ENCODE measurements around the gene NFE2.
"Not testable (repeated sequence)": the region's sequence is repeated elsewhere in the genome, so short reads cannot be mapped to it uniquely, and the experiment has no call there.

Gene NFE2

GRCh38 chr12:54287261-54288157, 13.3 kb downstream of the NFE2 start:
- in situ Hi-C loops (cut with MboI; ENCODE audit: low sequenced_read_pairs, unreplicated experiment): no loop called here
- no peak for DNase-seq (ENCODE audit: low spot score)
- TF ChIP-seq, protein P1, sequence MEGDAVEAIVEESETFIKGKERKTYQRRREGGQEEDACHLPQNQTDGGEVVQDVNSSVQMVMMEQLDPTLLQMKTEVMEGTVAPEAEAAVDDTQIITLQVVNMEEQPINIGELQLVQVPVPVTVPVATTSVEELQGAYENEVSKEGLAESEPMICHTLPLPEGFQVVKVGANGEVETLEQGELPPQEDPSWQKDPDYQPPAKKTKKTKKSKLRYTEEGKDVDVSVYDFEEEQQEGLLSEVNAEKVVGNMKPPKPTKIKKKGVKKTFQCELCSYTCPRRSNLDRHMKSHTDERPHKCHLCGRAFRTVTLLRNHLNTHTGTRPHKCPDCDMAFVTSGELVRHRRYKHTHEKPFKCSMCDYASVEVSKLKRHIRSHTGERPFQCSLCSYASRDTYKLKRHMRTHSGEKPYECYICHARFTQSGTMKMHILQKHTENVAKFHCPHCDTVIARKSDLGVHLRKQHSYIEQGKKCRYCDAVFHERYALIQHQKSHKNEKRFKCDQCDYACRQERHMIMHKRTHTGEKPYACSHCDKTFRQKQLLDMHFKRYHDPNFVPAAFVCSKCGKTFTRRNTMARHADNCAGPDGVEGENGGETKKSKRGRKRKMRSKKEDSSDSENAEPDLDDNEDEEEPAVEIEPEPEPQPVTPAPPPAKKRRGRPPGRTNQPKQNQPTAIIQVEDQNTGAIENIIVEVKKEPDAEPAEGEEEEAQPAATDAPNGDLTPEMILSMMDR (IDR thresholded peaks at IDR 0.05; ENCODE audit: borderline replicate concordance, control extremely low read depth, extremely low read depth, insufficient read depth, missing control alignments): no peak

DNA sequence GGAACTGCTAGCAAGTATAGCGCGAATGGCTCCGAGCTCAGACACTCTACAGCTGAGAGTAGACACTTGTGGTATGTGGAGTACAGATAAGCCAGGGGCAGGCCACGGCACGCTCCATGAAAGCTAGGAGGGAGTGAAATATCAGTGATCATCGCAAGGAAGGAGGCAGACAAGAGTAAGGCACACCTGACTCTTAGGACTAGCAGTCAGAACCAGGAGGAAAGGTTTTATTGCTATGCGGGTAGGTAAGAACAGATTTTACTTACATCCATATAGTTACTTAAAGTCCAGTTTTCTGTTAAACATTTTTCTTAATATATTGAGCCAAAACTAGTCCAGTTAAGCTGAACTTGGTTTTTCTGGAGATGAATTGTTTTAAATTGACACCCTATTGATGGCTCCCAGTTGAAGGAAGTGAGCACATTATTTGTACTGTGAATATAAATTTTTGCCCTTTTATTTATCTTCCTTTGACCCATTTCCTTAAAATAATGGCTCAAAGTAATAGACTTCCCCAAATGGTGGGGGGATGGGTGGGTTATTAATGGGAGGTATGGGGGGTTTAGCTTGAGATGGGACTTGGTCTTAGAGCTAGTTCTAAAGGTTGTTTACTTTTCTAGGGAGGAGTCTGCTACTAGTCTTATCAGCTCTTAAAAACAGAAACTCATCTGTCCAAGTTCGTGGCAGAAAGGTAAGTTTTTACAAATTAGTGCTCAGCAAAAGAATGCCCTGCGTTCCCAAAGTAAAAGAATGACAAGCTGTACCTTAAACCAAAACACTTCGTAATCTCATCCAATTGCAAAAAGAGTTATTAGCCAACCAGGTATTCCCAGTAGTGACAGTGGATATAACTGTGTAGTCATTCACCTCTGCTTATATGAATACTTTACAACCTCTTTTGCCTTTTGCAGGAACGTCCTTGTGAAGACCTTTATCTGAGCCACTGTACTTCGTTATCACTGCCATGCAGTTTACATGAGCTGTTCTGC, 14.5 kb downstream of the NFE2 start:
- no peak for DNase-seq (ENCODE audit: low spot score)
- in situ Hi-C loops (cut with MboI; ENCODE audit: low sequenced_read_pairs, unreplicated experiment): no loop called here
- TF ChIP-seq, protein P1 (IDR thresholded peaks at IDR 0.05; ENCODE audit: borderline replicate concordance, control extremely low read depth, extremely low read depth, insufficient read depth, missing control alignments): no peak

GRCh38 chr12:54285150-54286041, 15.4 kb downstream of the NFE2 start:
- no peak for DNase-seq (ENCODE audit: low spot score)
- in situ Hi-C loops (cut with MboI; ENCODE audit: low sequenced_read_pairs, unreplicated experiment): no loop called here
- TF ChIP-seq, protein P1 (IDR thresholded peaks at IDR 0.05; ENCODE audit: borderline replicate concordance, control extremely low read depth, extremely low read depth, insufficient read depth, missing control alignments): no peak

- DNase-seq (ENCODE audit: low spot score); in situ Hi-C loops (cut with MboI; ENCODE audit: low sequenced_read_pairs, unreplicated experiment): not testable (repeated sequence)
Measured at GRCh38 chr12:54284070-54284780, 16.6 kb downstream of the NFE2 start.

- TF ChIP-seq, protein P1 (IDR thresholded peaks at IDR 0.05; ENCODE audit: borderline replicate concordance, control extremely low read depth, extremely low read depth, insufficient read depth, missing control alignments): no peak
- in situ Hi-C loops (cut with MboI; ENCODE audit: low sequenced_read_pairs, unreplicated experiment): no loop called here
- no peak for DNase-seq (ENCODE audit: low spot score)
Measured at GRCh38 chr12:54282949-54283593, 17.7 kb downstream of the NFE2 start.

DNA sequence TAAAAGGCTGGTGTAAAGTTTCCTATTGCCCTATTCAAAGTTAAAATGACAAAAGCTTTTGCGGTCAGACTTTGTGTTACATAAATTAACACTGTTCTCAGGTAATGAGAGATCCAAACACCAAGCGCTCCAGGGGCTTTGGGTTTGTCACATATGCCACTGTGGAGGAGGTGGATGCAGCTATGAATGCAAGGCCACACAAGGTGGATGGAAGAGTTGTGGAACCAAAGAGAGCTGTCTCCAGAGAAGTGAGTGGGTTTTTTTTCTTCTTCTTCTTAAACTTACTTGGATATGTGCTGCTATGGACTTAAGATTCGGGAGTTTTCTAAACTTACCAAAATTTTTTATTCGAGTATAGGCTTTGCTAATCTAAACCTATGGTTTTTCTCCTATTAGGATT, 19.1 kb downstream of the NFE2 start:
- in situ Hi-C loops (cut with MboI; ENCODE audit: low sequenced_read_pairs, unreplicated experiment); DNase-seq (ENCODE audit: low spot score): not testable (repeated sequence)

- in situ Hi-C loops (cut with MboI; ENCODE audit: low sequenced_read_pairs, unreplicated experiment); DNase-seq (ENCODE audit: low spot score): not testable (repeated sequence)
Measured at GRCh38 chr12:54281261-54281638, 19.6 kb downstream of the NFE2 start.

Measured in GM13976 (cell line).